GM12801 (cell line): ENCODE results near the gene TUBGCP5.

Source experiments
- CTCF ChIP-seq: IDR thresholded peaks from one replicate; pipeline ENCODE4 v1.5.1; 2011; ENCODE audit warnings: control low read depth; ENCODE audit not compliant: insufficient read length; ENCODE audit errors: extremely low read depth

Gene TUBGCP5

GRCh38 chr15:23039143-23039916, at the start of gene TUBGCP5:
TUBGCP5 (minus strand) TSS chr15:23039569; CDS start chr15:23039543, 26 bp downstream.
- TF ChIP-seq CTCF, result no peak

GRCh38 chr15:23083115-23083514, 43.7 kb upstream of the TUBGCP5 start:
- TF ChIP-seq CTCF, result no peak

- no peak for TF ChIP-seq CTCF
Measured at GRCh38 chr15:23081271-23081670, 41.9 kb upstream of the TUBGCP5 start.

GRCh38 chr15:23079766-23080165, 40.4 kb upstream of the TUBGCP5 start:
- no peak for TF ChIP-seq CTCF

GRCh38 chr15:23075927-23076326, 36.6 kb upstream of the TUBGCP5 start:
- no peak for TF ChIP-seq CTCF

GRCh38 chr15:23074684-23075083, 35.3 kb upstream of the TUBGCP5 start:
- TF ChIP-seq CTCF, result no peak

GRCh38 chr15:23073890-23074646, 34.7 kb upstream of the TUBGCP5 start:
- TF ChIP-seq CTCF, result no peak
